ENCODE results near the gene GPX4. TPM values are rescaled to one million over a fixed set of nuclear protein-coding genes. Genes with fewer than 3 reads are reported as not detected.

Gene GPX4
- total RNA-seq, 1 donor from 2014 or later: 354 TPM

- Mint-ChIP-seq H3K27ac (ENCODE audit: unreplicated experiment) (peak overlapping the region; percentile 98), H3K4me3 (ENCODE audit: unreplicated experiment) (peak overlapping the region; percentile 66), H3K4me1 (ENCODE audit: unreplicated experiment) (peaks cover 60% of the 10 kb centered on the region), H3K9me3 (ENCODE audit: unreplicated experiment) (no peaks in the 10 kb centered on the region), H3K36me3 (ENCODE audit: unreplicated experiment) (peaks cover 3% of the 10 kb centered on the region), H3K27me3 (ENCODE audit: unreplicated experiment) (no peaks in the 10 kb centered on the region)
- no peak for TF ChIP-seq CTCF (IDR thresholded peaks at IDR 0.05)
- DNase-seq (ENCODE audit: extremely low spot score, unreplicated experiment): no peak
Observed at GRCh38 chr19:1102407-1103131, 1.2 kb upstream of the GPX4 start.

- TF ChIP-seq CTCF (IDR thresholded peaks at IDR 0.05): no peak
- Mint-ChIP-seq H3K9me3 (ENCODE audit: unreplicated experiment) (no peaks in the 10 kb centered on the region), H3K4me3 (ENCODE audit: unreplicated experiment) (peak overlapping the region; percentile 66), H3K36me3 (ENCODE audit: unreplicated experiment) (peaks cover 3% of the 10 kb centered on the region), H3K27me3 (ENCODE audit: unreplicated experiment) (no peaks in the 10 kb centered on the region), H3K27ac (ENCODE audit: unreplicated experiment) (peak overlapping the region; percentile 98), H3K4me1 (ENCODE audit: unreplicated experiment) (peaks cover 57% of the 10 kb centered on the region)
- no peak for DNase-seq (ENCODE audit: extremely low spot score, unreplicated experiment)
Observed at GRCh38 chr19:1103132-1103707, 574 bp upstream of the GPX4 start.

- H3K36me3 Mint-ChIP-seq (ENCODE audit: unreplicated experiment): peaks cover 3% of the 10 kb centered on the region
- H3K9me3 Mint-ChIP-seq (ENCODE audit: unreplicated experiment): no peaks in the 10 kb centered on the region
- no peaks in the 10 kb centered on the region for H3K27me3 Mint-ChIP-seq (ENCODE audit: unreplicated experiment)
- no peak for TF ChIP-seq CTCF (IDR thresholded peaks at IDR 0.05)
- peaks cover 50% of the 10 kb centered on the region for H3K4me1 Mint-ChIP-seq (ENCODE audit: unreplicated experiment)
- DNase-seq (ENCODE audit: extremely low spot score, unreplicated experiment): no peak
- peak overlapping the region; percentile 68 for H3K27ac Mint-ChIP-seq (ENCODE audit: unreplicated experiment)
- peak overlapping the region; percentile 75 for H3K4me3 Mint-ChIP-seq (ENCODE audit: unreplicated experiment)
Observed at GRCh38 chr19:1104311-1105007, 665 bp downstream of the GPX4 start.

GRCh38 chr19:1105008-1105872, 1.4 kb downstream of the GPX4 start:
- no peaks in the 10 kb centered on the region for H3K27me3 Mint-ChIP-seq (ENCODE audit: unreplicated experiment)
- H3K9me3 Mint-ChIP-seq (ENCODE audit: unreplicated experiment): no peaks in the 10 kb centered on the region
- no peak for DNase-seq (ENCODE audit: extremely low spot score, unreplicated experiment)
- peaks cover 46% of the 10 kb centered on the region for H3K4me1 Mint-ChIP-seq (ENCODE audit: unreplicated experiment)
- H3K27ac Mint-ChIP-seq (ENCODE audit: unreplicated experiment): peak overlapping the region; percentile 68
- H3K36me3 Mint-ChIP-seq (ENCODE audit: unreplicated experiment): peaks cover 3% of the 10 kb centered on the region
- TF ChIP-seq CTCF (IDR thresholded peaks at IDR 0.05): no peak
- peak overlapping the region; percentile 75 for H3K4me3 Mint-ChIP-seq (ENCODE audit: unreplicated experiment)

Measured in osteocyte (in vitro differentiated cells).